Fibroblast of lung (primary cell): ENCODE measurements around the gene TNNT1. TPM values are rescaled to one million over a fixed set of nuclear protein-coding genes. Genes with fewer than 3 reads are reported as not detected.
A peak's percentile ranks its signal among the peaks of the same experiment; 100 is the strongest.
"Not testable (repeated sequence)": the region's sequence is repeated elsewhere in the genome, so short reads cannot be mapped to it uniquely, and the experiment has no call there.

Experiments
- DNase-seq, 2 donors: peaks; one replicate each; pipeline versions ENCODE4 v3.0.0 to v3.0.0-alpha.2; 2010; ENCODE audit warnings: low read depth in 2 of 2
- H2AFZ ChIP-seq: 2 replicates; pipeline ENCODE4 v1.5.1; 2012; ENCODE audit warnings: low read length, control low read depth, inconsistent platforms
- H3K27ac ChIP-seq: 2 replicates; pipeline ENCODE4 v1.5.1; 2011; ENCODE audit warnings: low read length, control low read depth; ENCODE audit not compliant: insufficient read depth
- H3K27me3 ChIP-seq: 2 replicates; pipeline ENCODE4 v1.5.1; 2011; ENCODE audit warnings: mild to moderate bottlenecking, low read length; ENCODE audit not compliant: control insufficient read depth, insufficient read depth
- H3K36me3 ChIP-seq: 2 replicates; pipeline ENCODE4 v1.5.1; 2011; ENCODE audit warnings: low read length; ENCODE audit not compliant: control insufficient read depth, insufficient read depth
- H3K4me1 ChIP-seq: 2 replicates; pipeline ENCODE4 v1.5.1; 2011; ENCODE audit warnings: low read length; ENCODE audit not compliant: control insufficient read depth, insufficient read depth; ENCODE audit errors: extremely low read depth
- H3K4me2 ChIP-seq: 2 replicates; pipeline ENCODE4 v1.5.1; 2011; ENCODE audit warnings: low read length, control low read depth; ENCODE audit not compliant: insufficient read depth; ENCODE audit errors: extremely low read depth
- H3K4me3 ChIP-seq, 4 experiments: fragments of 200-600 bp in 1 of 4; sonication (generic) in 1 of 4; replicated peaks in 1 of 4; 2 replicates each; pipeline ENCODE4 v1.5.1; 2011 to 2016; ENCODE audit warnings: low read length in 4 of 4, low read depth in 3 of 4, mild to moderate bottlenecking in 3 of 4, control low read depth in 2 of 4, inconsistent platforms in 1 of 4, mixed read lengths in 1 of 4; ENCODE audit not compliant: insufficient read depth in 1 of 4; ENCODE audit errors: control extremely low read depth in 1 of 4
- H3K79me2 ChIP-seq: 2 replicates; pipeline ENCODE4 v1.5.1; 2012; ENCODE audit warnings: mild to moderate bottlenecking, low read length, inconsistent platforms; ENCODE audit not compliant: control insufficient read depth, insufficient read depth
- H3K9ac ChIP-seq: 2 replicates; pipeline ENCODE4 v1.5.1; 2011; ENCODE audit warnings: mild to moderate bottlenecking, low read length, control low read depth; ENCODE audit not compliant: insufficient read depth
- H3K9me3 ChIP-seq: 2 replicates; pipeline ENCODE4 v1.5.1; 2012; ENCODE audit warnings: low read depth, low read length; ENCODE audit not compliant: control insufficient read depth, insufficient read depth
- H4K20me1 ChIP-seq: 2 replicates; pipeline ENCODE4 v1.5.1; 2011; ENCODE audit warnings: low read length; ENCODE audit not compliant: control insufficient read depth, insufficient read depth; ENCODE audit errors: extremely low read depth
- EZH2 ChIP-seq: IDR thresholded peaks from 2 replicates; pipeline ENCODE4 v1.5.1; 2012; ENCODE audit warnings: low read length, control low read depth, mild to moderate bottlenecking; ENCODE audit errors: missing control alignments
- polyA plus RNA-seq, 2 donors: library from polyadenylated mRNA; depleted of rRNA in 1 of 2; stranded (reverse) in 1 of 2; unstranded in 1 of 2; fragments of >200 nt; gene quantifications; 2 replicates each; pipeline ENCODE4 v1.2.1, GENCODE V29; 2011 to 2012; ENCODE audit warnings: missing spikeins in 1 of 2
- total RNA-seq: library from RNA; depleted of rRNA; stranded (reverse); fragments of >200 nt; gene quantifications from 2 replicates; pipeline ENCODE4 v1.2.1, GENCODE V29; 2014
- TF ChIP-seq, protein P1 (sequence below), 2 donors: IDR thresholded peaks in 1 of 2; conservative IDR thresholded peaks in 1 of 2; 1 replicate in 1 of 2; 2 replicates in 1 of 2; pipeline ENCODE4 v1.5.1; 2011 to 2012; ENCODE audit warnings: low read length in 2 of 2, control low read depth in 1 of 2, inconsistent platforms in 1 of 2, low read depth in 1 of 2, mild to moderate bottlenecking in 1 of 2

Gene TNNT1
- total and polyA plus RNA-seq, 2 donors (not counting 1 experiment from before 2014, with no cell fraction given), result 1.7 to 10.4 TPM

DNA sequence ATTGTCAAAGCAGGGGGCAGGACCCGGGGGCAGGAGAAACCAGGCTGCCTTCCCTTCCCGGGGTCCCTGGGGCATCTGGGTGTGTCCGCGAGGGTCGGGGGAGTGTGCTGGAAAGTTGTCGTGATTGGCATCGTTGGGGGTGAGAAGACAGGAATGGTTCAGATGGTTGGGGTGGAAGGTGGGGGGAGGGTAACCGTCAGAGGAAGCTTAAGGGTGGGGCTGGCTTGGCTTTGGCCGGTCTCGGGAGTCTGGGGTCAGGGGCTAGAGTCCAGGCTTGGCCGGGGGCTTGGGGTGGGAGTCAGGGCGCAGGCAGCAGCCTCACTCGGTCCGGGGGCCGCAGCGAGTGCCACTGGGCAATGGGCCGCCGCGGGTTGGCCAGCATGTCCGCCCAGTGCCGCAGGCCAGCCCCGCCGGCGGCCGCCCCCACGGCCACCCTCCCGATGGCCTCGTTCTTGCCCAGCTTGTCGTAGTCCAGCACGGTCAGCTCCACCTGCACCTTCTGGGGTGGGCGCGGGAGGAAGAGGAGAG lies 24.2 kb upstream of the TNNT1 start:
- Histone ChIP-seq H3K27me3 (peaks cover 14% of the 10 kb centered on the region), H3K9ac (peak overlapping the region; percentile 50), H3K27ac (peak overlapping the region; percentile 41), H3K4me3 (peak overlapping the region; percentile 53 to 64 (median 57)), H3K36me3 (no peaks in the 10 kb centered on the region), H4K20me1 (no peaks in the 10 kb centered on the region), H3K79me2 (no peaks in the 10 kb centered on the region), H3K4me2 (peak overlapping the region; percentile 86), H3K9me3 (no peaks in the 10 kb centered on the region), H2AFZ (peak overlapping the region; percentile 61), H3K4me1 (peaks cover 6% of the 10 kb centered on the region)
- DNase-seq, result no peak
- TF ChIP-seq, protein P1, sequence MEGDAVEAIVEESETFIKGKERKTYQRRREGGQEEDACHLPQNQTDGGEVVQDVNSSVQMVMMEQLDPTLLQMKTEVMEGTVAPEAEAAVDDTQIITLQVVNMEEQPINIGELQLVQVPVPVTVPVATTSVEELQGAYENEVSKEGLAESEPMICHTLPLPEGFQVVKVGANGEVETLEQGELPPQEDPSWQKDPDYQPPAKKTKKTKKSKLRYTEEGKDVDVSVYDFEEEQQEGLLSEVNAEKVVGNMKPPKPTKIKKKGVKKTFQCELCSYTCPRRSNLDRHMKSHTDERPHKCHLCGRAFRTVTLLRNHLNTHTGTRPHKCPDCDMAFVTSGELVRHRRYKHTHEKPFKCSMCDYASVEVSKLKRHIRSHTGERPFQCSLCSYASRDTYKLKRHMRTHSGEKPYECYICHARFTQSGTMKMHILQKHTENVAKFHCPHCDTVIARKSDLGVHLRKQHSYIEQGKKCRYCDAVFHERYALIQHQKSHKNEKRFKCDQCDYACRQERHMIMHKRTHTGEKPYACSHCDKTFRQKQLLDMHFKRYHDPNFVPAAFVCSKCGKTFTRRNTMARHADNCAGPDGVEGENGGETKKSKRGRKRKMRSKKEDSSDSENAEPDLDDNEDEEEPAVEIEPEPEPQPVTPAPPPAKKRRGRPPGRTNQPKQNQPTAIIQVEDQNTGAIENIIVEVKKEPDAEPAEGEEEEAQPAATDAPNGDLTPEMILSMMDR (conservative IDR thresholded peaks at IDR 0.05 in 1 of 2, IDR thresholded peaks at IDR 0.05 in 1 of 2; ENCODE audit: low read depth in 1 of 2, low read length in 2 of 2), result no peak
- peak; percentile 22 for TF ChIP-seq EZH2

DNA sequence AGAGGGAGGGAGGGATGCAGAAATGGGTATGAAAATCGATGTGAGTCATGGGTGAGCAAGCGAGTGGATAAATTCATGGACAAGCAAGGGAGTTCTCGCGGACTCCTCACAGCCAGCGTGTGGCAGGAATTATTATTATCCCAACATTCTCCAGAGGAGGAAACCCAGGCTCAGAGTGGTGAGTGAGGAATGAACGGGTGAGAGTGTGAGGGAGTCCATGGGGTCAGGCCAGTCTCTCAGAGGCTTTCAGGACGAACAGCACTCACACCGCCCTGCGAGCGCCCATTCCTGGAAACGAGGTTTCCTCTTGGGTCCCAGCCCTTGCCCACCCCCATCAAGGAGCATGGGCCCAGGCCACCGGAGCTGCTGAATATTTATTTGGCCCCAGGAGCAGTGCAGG lies 23.7 kb upstream of the TNNT1 start:
- H3K79me2 ChIP-seq, result no peaks in the 10 kb centered on the region
- DNase-seq, result peak; percentile 65 to 66
- peak overlapping the region; percentile 86 for H3K4me2 ChIP-seq
- no peaks in the 10 kb centered on the region for H3K9me3 ChIP-seq
- peak overlapping the region; percentile 42 to 64 (median 57) for H3K4me3 ChIP-seq
- H3K9ac ChIP-seq, result no peak overlapping the region
- peak overlapping the region; percentile 41 for H3K27ac ChIP-seq
- no peaks in the 10 kb centered on the region for H3K36me3 ChIP-seq
- no peak for TF ChIP-seq EZH2
- TF ChIP-seq, protein P1 (conservative IDR thresholded peaks at IDR 0.05 in 1 of 2, IDR thresholded peaks at IDR 0.05 in 1 of 2; ENCODE audit: low read depth in 1 of 2, low read length in 2 of 2), result peak in 1 of 2 donors; percentile 20
- peak overlapping the region; percentile 61 for H2AFZ ChIP-seq
- H3K27me3 ChIP-seq, result peaks cover 14% of the 10 kb centered on the region
- no peaks in the 10 kb centered on the region for H4K20me1 ChIP-seq
- peaks cover 6% of the 10 kb centered on the region for H3K4me1 ChIP-seq

DNA sequence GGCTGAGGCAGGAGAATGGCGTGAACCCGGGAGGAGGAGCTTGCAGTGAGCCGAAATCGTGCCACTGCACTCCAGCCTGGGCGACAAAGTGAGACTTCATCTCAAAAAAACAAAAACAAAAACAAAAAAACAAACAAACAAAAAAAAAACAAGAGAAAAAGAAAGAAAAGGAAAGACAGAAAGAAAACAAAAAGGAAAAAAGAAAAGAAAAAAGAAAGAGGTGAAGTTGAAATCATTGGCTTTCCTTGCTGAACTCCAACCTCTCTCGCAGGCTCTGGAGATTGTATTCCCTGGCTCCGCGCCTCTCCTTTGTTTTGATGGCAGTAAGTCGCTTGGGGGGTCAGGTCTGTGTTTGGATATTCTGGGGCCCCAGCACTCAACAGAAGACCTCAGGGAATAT lies 23.3 kb upstream of the TNNT1 start:
- H3K9ac ChIP-seq, H3K27ac ChIP-seq, DNase-seq, H3K36me3 ChIP-seq, H3K79me2 ChIP-seq, H2AFZ ChIP-seq, H3K9me3 ChIP-seq, H4K20me1 ChIP-seq, H3K4me1 ChIP-seq: not testable (repeated sequence)
- H3K4me2 ChIP-seq, result peak overlapping the region; percentile 48
- peak overlapping the region in 2 of 4 experiments; percentile 42 to 64 for H3K4me3 ChIP-seq
- peaks cover 14% of the 10 kb centered on the region for H3K27me3 ChIP-seq
